D721Med (cell line): Measurements from ENCODE around the gene PAAF1.

Experiments
- DNase-seq: peaks from one replicate; pipeline ENCODE4 v3.0.0; 2011; ENCODE audit warnings: low spot score; ENCODE audit not compliant: insufficient read length
- FAIRE-seq: peaks from 2 replicates; lab custom pipeline; 2011; peaks lifted over from hg19 to GRCh38; lab: Jason Lieb, UNC
- CTCF ChIP-seq: IDR thresholded peaks from 2 replicates; pipeline ENCODE4 v1.5.1; 2012; ENCODE audit warnings: mild to moderate bottlenecking, control low read depth; ENCODE audit not compliant: insufficient read depth; ENCODE audit errors: missing control alignments

PAAF1 gene

GRCh38 chr11:73944085-73944484 is 67.3 kb downstream of the PAAF1 start:
- FAIRE-seq (no peak), DNase-seq (no peak)
- no peak for TF ChIP-seq CTCF

GRCh38 chr11:73944901-73945300 is 68.1 kb downstream of the PAAF1 start:
- DNase-seq (no peak), FAIRE-seq (no peak)
- TF ChIP-seq CTCF: no peak

- no peak for FAIRE-seq
- no peak for DNase-seq
- TF ChIP-seq CTCF: no peak
Observed at GRCh38 chr11:73945396-73945795, 68.6 kb downstream of the PAAF1 start.

DNA sequence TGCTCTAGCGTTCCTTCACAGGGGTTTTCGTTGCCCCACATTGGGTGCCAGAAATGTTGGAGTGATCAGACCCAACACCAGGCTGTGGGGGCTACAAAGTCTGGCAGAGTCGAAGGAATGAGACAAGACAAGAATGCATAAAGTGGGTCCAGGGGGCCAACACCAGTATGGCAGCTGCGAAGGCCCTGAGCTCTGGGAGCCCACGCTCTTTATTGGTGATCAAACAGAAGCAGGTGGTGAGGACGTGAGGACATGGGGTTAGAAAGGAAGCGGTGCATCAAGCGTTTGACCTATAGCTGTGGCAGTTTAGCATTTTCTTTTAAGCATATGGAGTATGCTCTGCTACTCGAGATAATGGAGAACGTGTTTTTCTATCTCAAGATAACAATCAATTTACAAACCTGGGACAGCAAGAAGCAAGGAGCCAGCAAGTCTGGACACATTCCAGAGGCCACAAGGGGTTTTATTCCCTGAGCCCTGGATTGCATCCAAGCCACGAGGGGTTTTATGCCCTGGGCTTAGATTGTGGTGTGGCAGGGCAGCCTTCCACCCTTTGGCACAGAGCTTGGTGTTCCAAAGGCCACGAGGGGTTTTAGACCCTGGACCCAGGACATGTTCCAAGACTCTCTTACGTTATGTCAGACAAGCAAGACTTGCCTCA is 70.1 kb downstream of the PAAF1 start:
- no peak for TF ChIP-seq CTCF
- DNase-seq: no peak

DNA sequence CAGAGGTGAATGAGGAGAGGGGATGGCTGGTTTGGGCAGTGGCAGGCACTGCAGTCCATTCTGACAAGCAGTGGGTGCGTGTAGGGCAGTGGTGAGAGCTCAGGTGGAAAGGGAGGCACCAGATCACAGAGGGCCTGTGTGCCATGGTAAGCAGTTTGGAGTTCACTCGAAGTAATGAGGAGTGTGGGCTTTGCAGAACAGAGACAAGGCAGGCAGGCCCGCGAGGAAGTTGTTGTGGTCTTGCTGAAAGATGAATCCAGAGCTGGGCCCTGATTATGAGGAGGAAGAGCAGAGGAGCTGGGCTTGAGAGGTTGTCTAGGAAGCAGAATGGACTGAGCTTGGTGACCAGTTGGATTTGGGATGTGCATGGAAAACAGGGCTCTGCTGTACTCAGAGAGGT is 72.4 kb downstream of the PAAF1 start:
- no peak for FAIRE-seq

More for the DNA sequence above, 70.1 kb downstream of the PAAF1 start:
- no peak for FAIRE-seq

GRCh38 chr11:73949912-73950311 is 73.1 kb downstream of the PAAF1 start:
- FAIRE-seq (no peak), DNase-seq (no peak)
- no peak for TF ChIP-seq CTCF

More for the DNA sequence above, 72.4 kb downstream of the PAAF1 start:
- no peak for DNase-seq
- TF ChIP-seq CTCF: no peak
